Neural cell (in vitro differentiated cells): ENCODE measurements around the gene GLS. TPM values are rescaled to one million over a fixed set of nuclear protein-coding genes. Genes with fewer than 3 reads are reported as not detected.

Source experiments
- H2AFZ ChIP-seq: fragments of 200-600, 300-800 bp; sonication (generic), shearing (Covaris generic); 2 replicates; pipeline ENCODE4 v1.6.0; 2014; ENCODE audit warnings: low read depth, mild to moderate bottlenecking, antibody characterized with exemption, low read length, moderate library complexity
- H3F3A ChIP-seq: fragments of 200-600 bp; shearing (Covaris generic); 2 replicates; pipeline ENCODE4 v1.6.1; 2016; ENCODE audit warnings: mild to moderate bottlenecking, moderate library complexity, mixed read lengths, antibody characterized with exemption, low read length; ENCODE audit not compliant: insufficient read depth, poor library complexity, severe bottlenecking
- H3K27ac ChIP-seq: fragments of 200-600, 300-800 bp; sonication (generic), shearing (Covaris generic); 2 replicates; pipeline ENCODE4 v1.5.1; 2014; ENCODE audit warnings: mild to moderate bottlenecking, low read length, moderate library complexity
- H3K27me3 ChIP-seq: fragments of 300-800, 200-600 bp; sonication (generic), shearing (Covaris generic); 2 replicates; pipeline ENCODE4 v1.6.0; 2014; ENCODE audit warnings: mild to moderate bottlenecking, low read depth, low read length, moderate library complexity; ENCODE audit not compliant: insufficient read depth
- H3K36me3 ChIP-seq: fragments of 300-800, 200-600 bp; sonication (generic), shearing (Covaris generic); 2 replicates; pipeline ENCODE4 v1.5.1; 2014; ENCODE audit warnings: mild to moderate bottlenecking, antibody characterized with exemption, low read length, moderate library complexity; ENCODE audit not compliant: insufficient read depth
- H3K4me2 ChIP-seq: fragments of 300-800, 200-600 bp; sonication (generic), shearing (Covaris generic); 2 replicates; pipeline ENCODE4 v1.6.0; 2014; ENCODE audit warnings: mild to moderate bottlenecking, low read length
- H3K4me3 ChIP-seq: fragments of 300-800, 200-600 bp; sonication (generic), shearing (Covaris generic); 2 replicates; pipeline ENCODE4 v1.5.1; 2014; ENCODE audit warnings: mild to moderate bottlenecking, low read length, moderate library complexity
- H3K79me2 ChIP-seq: fragments of 200-600 bp; shearing (Covaris generic); replicated peaks from 2 replicates; pipeline ENCODE4 v1.6.0; 2014; ENCODE audit warnings: mild to moderate bottlenecking, low read length, moderate library complexity; ENCODE audit not compliant: insufficient read depth
- H3K9ac ChIP-seq: fragments of 300-800, 200-600 bp; sonication (generic), shearing (Covaris generic); 2 replicates; pipeline ENCODE4 v1.6.1; 2016; ENCODE audit warnings: mild to moderate bottlenecking, low read length, mixed read lengths
- H3K9me2 ChIP-seq: fragments of 200-600 bp; shearing (Covaris generic); 2 replicates; pipeline ENCODE4 v1.6.1; 2016; ENCODE audit warnings: mild to moderate bottlenecking, low read length, mixed read lengths; ENCODE audit not compliant: insufficient read depth
- H3K9me3 ChIP-seq: fragments of 200-600, 300-800 bp; sonication (generic), shearing (Covaris generic); 2 replicates; pipeline ENCODE4 v1.6.1; 2016; ENCODE audit warnings: mild to moderate bottlenecking, mixed run types, low read length, moderate library complexity, mixed read lengths
- H4K20me1 ChIP-seq: fragments of 200-600 bp; shearing (Covaris generic); 2 replicates; pipeline ENCODE4 v1.6.1; 2016; ENCODE audit warnings: mild to moderate bottlenecking, mixed run types; ENCODE audit not compliant: insufficient read depth
- CTCF ChIP-seq: fragments of 450-650 bp; IDR thresholded peaks from 2 replicates; pipeline ENCODE4 v1.5.1; 2014; ENCODE audit warnings: antibody characterized with exemption, mild to moderate bottlenecking, moderate library complexity; ENCODE audit not compliant: poor library complexity, severe bottlenecking
- EP300 ChIP-seq: fragments of 450-650 bp; conservative IDR thresholded peaks from 2 replicates; pipeline ENCODE4 v1.6.1; 2014; ENCODE audit warnings: antibody characterized with exemption, mild to moderate bottlenecking, moderate library complexity; ENCODE audit not compliant: poor library complexity, severe bottlenecking
- EZH2 ChIP-seq: fragments of 200-600, 300-800 bp; shearing (Covaris generic), sonication (generic); IDR thresholded peaks from 2 replicates; pipeline ENCODE4 v1.6.1; 2014; ENCODE audit warnings: antibody characterized with exemption, low read length, borderline replicate concordance, mild to moderate bottlenecking; ENCODE audit not compliant: insufficient read depth, poor library complexity, severe bottlenecking
- MXI1 ChIP-seq: fragments of 450-650 bp; conservative IDR thresholded peaks from 2 replicates; pipeline ENCODE4 v1.6.1; 2014; ENCODE audit warnings: antibody characterized with exemption, mild to moderate bottlenecking; ENCODE audit not compliant: poor library complexity, severe bottlenecking
- POLR2AphosphoS5 ChIP-seq: IDR thresholded peaks from 2 replicates; pipeline ENCODE4 v1.6.1; 2012
- RAD21 ChIP-seq: fragments of 450-650 bp; conservative IDR thresholded peaks from 2 replicates; pipeline ENCODE4 v1.6.1; 2014; ENCODE audit warnings: antibody characterized with exemption, mild to moderate bottlenecking, moderate library complexity
- REST ChIP-seq: IDR thresholded peaks from 2 replicates; pipeline ENCODE4 v1.6.1; 2012; ENCODE audit warnings: borderline replicate concordance
- SMC3 ChIP-seq: fragments of 450-650 bp; conservative IDR thresholded peaks from 2 replicates; pipeline ENCODE4 v1.6.1; 2014; ENCODE audit warnings: antibody characterized with exemption, mild to moderate bottlenecking, moderate library complexity; ENCODE audit not compliant: poor library complexity
- TAF1 ChIP-seq: IDR thresholded peaks from 2 replicates; pipeline ENCODE4 v1.6.1; 2012; ENCODE audit warnings: low read depth
- polyA plus RNA-seq: library from polyadenylated mRNA; depleted of rRNA; stranded (reverse); fragments of >200 nt; gene quantifications from 2 replicates; pipeline ENCODE4 v1.2.3, GENCODE V29; 2014

GLS gene
- polyA plus RNA-seq, 1 donor from 2014 or later, result 90.2 TPM

- Histone ChIP-seq H2AFZ (no peak overlapping the region), H3K9ac (no peak overlapping the region), H3K36me3 (no peaks in the 10 kb centered on the region), H3K4me2 (no peak overlapping the region), H3K9me3 (no peaks in the 10 kb centered on the region), H4K20me1 (no peaks in the 10 kb centered on the region), H3K27me3 (no peaks in the 10 kb centered on the region), H3K79me2 (no peaks in the 10 kb centered on the region), H3K27ac (no peak overlapping the region), H3K9me2 (no peaks in the 10 kb centered on the region), H3K4me3 (no peak overlapping the region), H3F3A (no peaks in the 10 kb centered on the region)
- TF ChIP-seq SMC3 (no peak), CTCF (no peak), POLR2AphosphoS5 (no peak), TAF1 (no peak), RAD21 (no peak), EP300 (no peak), MXI1 (no peak), EZH2 (no peak), REST (no peak)
These were observed 51.9 kb downstream of the GLS start for GRCh38 chr2:190932514-190932913.

- no peak overlapping the region for H3K4me2 ChIP-seq
- H3K9me3 ChIP-seq, result no peaks in the 10 kb centered on the region
- H3K9ac ChIP-seq, result no peak overlapping the region
These were observed 52.7 kb downstream of the GLS start for GRCh38 chr2:190933361-190933760.

More at GRCh38 chr2:190933361-190933760, 52.7 kb downstream of the GLS start:
- H3K9me2 ChIP-seq, result no peaks in the 10 kb centered on the region
- H2AFZ ChIP-seq, result no peak overlapping the region
- H3K79me2 ChIP-seq, result no peaks in the 10 kb centered on the region
- TF ChIP-seq RAD21 (no peak), SMC3 (no peak), CTCF (no peak), POLR2AphosphoS5 (no peak), EP300 (no peak), REST (no peak), EZH2 (no peak), MXI1 (no peak), TAF1 (no peak)
- H3K27ac ChIP-seq, result no peak overlapping the region
- no peaks in the 10 kb centered on the region for H3K36me3 ChIP-seq
- H3K4me3 ChIP-seq, result no peak overlapping the region
- no peaks in the 10 kb centered on the region for H3F3A ChIP-seq
- H3K27me3 ChIP-seq, result no peaks in the 10 kb centered on the region
- H4K20me1 ChIP-seq, result no peaks in the 10 kb centered on the region
